Embryonic facial prominence (tissue), 1 donor: ENCODE results near the gene FNDC7.
"Not testable (repeated sequence)": the region's sequence is repeated elsewhere in the genome, so short reads cannot be mapped to it uniquely, and the experiment has no call there.

Experiments
- DNase-seq: peaks from one replicate; pipeline ENCODE4 v3.0.0-alpha.2; 2016; ENCODE audit errors: extremely low spot score

FNDC7 gene

GRCh38 chr1:108734171-108734865 lies 21.6 kb downstream of the FNDC7 start:
- DNase-seq = no peak

DNA sequence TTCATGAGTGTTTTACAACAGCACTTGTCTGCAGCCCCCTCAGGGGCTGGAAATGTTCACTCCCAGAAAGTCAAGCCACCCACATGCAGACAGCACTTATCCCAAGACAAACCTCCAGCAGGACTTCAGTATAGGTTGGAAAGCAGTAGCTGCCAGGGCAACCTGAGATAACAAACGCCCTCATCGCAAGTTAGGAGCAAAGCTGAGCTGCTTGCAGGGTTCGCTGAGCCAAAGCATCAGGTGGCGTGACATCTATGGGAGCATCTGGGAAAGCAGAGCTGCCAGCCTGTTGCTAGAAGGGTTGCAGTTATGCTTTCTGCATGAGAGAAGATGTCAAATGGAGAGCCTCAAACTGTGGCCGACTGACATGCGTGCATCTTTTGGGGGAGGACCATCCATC lies 29.5 kb downstream of the FNDC7 start:
- no peak for DNase-seq

- DNase-seq = no peak
Observed at GRCh38 chr1:108745980-108746381, 33.3 kb downstream of the FNDC7 start.

DNA sequence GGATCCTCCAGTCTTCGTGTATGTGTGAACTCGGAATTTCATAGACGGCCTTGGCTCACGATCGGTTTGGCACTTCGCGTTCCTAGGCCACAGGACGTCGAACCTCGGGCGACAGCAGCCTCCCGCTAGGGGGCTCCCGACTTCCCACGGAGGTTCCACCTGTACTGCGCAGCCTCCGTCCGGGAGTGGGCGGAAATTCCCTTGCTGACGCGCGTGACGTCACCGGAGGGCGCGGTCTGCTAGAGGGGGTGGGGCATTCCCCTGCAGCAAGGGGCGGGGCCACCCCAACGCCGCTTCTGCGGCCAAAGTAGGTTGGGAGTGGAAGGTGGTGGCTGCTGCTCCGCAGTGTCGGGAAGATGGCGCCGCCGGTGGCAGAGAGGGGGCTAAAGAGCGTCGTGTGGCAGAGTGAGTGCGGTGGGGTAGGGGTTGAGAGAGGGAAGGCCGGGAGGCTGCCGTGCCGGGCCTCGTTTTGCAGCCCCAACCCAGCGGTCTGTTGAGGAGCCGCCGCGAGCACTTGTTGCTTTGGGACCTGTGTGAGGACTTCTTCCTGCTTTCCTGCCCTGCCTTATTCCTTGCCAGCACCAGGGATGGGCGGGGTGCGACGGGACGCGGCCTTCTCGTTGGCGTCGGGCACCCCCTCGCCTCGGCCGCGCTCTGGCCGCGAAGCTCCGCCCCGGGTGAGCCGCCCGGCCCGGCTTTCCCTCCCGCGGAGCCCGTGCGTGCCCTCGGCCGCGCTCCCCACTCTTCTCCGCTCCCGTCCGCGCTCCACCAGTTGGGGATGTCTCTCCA lies 33.9 kb downstream of the FNDC7 start, which contains the start of gene STXBP3:
STXBP3 (plus strand) TSS at position 293 of the 789 bp plus-strand sequence; CDS start at position 357, 64 bp downstream.
- peak; percentile 93 for DNase-seq

DNA sequence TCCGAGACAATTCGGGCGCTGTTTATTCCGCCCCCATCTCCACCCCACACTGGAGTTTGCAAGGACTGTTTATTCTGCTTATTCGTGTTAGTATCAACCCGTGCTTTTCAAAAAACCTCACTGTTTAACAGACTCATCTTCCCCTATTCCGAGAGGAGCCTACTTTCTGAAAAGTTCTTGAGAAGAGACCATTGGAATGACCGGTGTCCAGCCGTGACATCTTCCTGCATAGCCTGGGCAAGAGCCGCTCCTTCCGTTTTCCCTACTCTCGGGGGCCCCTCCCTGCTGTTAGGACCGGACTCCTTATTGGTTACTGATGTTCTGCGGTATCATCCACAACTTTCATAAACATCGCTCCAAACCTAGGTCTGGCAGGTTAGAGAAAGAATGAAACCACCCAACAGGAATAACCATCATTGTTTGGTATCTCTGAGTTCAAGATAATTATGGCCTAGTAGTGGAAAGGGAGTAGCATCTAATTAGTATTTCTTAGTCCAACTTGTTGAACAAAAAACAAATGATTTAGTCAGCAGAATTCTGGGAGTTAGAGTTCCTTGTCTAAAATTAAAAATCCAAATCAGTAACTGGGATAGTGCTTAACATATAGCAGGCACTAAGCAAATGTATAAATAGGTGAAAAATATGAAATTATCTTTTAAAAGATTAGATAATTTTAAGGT lies 34.6 kb downstream of the FNDC7 start:
- DNase-seq = peak; percentile 76

DNA sequence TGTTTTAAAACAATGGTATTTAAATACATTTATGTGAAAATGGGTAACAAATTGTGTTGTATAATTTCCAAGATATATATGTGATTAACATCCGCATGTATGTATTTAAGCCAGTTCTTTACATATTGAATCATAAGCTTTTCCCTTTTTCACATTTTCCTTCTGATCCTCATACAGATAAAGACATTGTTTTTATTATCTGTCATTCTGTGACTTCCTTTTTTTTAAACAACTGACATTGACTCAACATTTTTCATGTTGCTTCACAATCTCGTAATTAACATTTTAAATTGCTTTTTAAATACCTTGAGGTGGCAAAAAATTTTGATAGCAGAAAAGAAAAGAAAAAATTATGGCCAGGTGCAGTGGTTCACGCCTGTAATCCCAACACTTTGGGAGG lies 35.2 kb downstream of the FNDC7 start:
- DNase-seq = no peak

DNA sequence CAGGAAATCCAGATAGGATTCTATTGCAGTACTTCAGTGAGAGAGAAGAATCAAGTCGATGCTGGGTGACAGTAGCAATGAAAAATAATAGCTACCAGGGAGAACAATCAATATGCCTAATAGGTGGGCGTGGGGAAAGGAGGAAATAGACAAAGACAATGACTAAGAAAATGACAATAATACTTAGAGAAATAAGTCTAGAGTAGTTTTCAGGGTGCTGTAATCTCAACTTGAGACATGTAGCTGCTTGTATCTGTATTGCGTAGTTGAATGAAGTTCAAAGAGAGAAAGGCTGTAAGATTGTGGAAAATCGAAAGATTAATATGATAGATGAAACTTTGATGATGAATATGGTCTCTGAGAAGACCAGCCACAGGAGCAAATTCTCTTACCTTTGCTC lies 36.4 kb downstream of the FNDC7 start:
- no peak for DNase-seq

DNA sequence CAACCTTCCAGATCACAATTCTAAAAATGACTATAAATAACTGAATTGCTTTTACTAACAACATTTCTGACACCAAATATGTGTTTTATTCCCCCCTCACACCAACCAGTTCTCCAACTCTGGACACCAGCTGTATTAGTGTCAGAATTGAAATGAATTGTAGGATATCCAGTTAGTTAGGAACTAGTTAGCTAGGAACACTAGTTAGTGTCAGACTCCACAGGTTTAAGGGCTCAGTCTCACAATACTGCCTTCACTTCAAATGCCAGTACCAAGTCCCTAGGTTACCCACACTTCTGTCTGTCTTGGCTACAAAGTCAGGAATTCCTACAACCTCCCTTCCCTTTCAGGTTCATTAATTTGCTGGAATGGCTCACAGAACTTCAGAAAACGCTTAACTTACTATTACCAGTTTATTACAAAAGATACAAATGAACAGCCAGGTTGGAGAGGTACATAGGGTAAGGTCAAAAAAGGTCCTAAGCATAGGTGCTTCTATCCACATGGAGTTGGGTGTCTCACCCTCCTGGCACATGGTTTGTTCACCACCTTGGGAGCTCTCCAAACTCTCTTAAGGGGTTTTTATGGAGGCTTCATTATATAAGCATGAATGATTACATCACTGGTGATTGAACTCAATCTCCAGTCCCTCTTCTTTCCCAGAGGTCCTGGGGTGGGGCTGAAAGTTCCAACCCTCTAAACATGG lies 37.9 kb downstream of the FNDC7 start:
- DNase-seq = no peak

DNA sequence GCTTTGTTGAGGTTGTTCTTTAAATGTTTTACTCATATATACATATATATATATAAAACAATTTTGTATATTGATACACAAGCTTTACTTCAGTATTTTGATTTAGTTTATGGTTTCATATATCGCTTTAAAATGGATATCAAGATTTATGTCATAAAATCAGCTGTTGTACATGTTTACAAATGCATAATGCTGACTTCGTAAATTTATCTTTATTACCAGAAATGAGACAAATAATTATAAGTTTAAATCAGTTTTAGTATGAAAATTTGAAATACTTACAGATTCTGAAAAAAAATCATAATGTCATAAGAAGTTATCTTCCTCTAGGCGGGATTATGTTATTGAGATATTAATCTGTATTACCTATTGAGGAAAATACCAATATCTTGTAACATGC lies 40.7 kb downstream of the FNDC7 start:
- no peak for DNase-seq

GRCh38 chr1:108758796-108759195 lies 46.1 kb downstream of the FNDC7 start:
- DNase-seq = no peak

- no peak for DNase-seq
Observed at GRCh38 chr1:108767115-108767514, 54.4 kb downstream of the FNDC7 start.

DNA sequence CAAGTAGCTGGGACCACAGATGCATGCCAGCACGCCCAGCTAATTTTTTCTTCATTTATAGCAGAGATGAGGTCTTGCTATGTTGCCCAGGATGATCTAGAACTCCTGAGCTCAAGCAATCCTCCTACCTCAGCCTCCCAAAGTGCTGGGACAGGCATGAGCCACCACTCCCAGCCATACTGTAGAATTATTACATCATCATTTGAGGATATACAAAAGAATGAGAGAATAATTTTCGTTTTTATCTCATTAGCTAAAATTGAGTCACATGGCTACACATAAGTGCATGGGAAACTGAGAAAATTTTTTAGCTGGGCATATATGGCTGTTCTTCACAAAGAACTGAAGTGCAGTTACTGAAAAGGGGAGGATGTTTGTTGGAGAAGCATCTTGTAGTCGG lies 55.0 kb downstream of the FNDC7 start:
- no peak for DNase-seq

- no peak for DNase-seq
Observed at GRCh38 chr1:108777839-108778238, 65.1 kb downstream of the FNDC7 start.

GRCh38 chr1:108779455-108779854 lies 66.7 kb downstream of the FNDC7 start:
- DNase-seq = no peak

DNA sequence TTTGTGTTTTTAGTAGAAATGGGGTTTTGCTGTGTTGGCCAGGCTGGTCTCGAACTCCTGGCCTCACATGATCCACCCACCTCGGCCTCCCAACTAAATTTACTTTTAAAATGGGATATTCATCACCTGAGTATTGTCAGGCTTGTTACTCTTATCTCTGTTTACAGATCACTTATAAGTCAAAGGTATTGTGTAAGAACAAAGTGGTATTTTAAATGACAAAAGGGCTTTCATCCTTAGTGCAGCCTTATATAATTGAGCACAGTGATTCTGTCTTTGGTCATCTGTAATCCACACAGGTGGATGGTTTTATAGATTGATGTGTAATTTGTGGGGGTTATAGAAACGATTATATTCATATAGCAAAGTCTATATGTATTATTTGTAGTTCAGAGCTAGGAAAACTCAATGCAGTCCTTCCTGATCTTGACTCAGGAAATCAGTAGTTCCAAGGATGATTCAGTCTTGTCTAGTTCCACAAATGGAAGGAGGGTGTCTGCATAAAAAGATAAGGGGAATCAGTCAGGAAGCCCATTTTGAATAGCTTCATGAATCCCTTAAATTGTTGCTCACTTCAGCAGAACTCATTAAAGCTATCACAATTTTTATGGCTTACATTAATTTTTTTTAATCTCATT lies 68.3 kb downstream of the FNDC7 start:
- no peak for DNase-seq

DNA sequence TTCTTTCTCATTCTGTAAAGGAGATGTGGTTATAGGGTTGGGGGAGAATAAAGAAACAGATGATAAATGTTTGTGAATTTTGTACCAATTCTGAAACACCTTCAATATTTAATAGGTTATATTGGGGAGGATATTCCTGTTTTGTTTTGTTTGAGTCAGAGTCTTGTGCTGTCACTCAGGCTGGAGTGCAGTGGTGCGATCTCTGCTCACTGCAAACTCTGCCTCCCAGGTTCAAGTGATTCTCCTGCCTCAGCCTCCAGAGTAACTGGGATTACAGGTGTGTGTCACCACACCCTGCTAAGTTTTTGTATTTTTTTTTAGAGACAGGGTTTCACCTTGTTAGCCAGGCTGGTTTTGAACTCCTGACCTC lies 68.9 kb downstream of the FNDC7 start:
- DNase-seq = not testable (repeated sequence)

GRCh38 chr1:108785264-108785663 lies 72.6 kb downstream of the FNDC7 start:
- DNase-seq = no peak

DNA sequence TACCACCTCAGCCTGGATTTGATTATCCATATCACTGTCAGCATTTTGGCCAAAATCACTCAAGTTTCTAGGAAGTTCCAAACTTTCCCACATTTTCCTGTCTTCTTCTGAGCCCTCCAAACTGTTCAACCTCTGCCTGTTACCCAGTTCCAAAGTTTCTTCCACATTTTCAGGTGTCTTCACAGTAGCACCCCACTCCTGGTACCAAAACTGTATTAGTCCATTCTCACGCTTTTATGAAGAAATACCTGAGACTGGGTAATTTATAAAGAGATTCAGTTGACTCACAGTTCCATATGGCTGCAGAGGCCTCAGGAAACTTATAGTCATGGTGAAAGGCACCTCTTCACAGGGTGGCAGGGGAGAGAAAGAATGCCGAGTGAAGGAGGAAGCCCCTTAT lies 73.2 kb downstream of the FNDC7 start:
- DNase-seq = no peak

DNA sequence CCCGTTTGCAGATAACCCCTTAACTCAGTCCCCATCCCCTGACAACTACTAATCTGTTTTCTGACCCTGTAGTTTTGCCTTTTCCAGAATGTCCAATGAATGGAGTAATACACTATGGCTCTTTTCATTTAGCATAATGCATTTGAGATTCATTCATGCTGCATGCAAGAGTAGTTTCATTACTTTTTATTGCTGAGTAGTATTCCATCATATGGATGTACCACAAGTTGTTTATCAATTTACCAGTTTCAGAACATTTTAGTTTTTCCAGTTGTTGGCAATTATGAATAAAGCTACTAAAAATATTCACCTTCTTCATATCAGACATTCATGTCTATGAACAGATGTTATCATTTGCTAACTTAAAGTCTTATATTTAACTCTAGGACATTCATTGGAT lies 79.1 kb downstream of the FNDC7 start:
- DNase-seq = no peak
